K562 treated with DMSO at 1 percent for 24 hours (cell line): ENCODE results near the gene ZNF550. TPM values are rescaled to one million over a fixed set of nuclear protein-coding genes. Genes with fewer than 3 reads are reported as not detected.

Experiments
- total RNA-seq: library from RNA; unstranded; fragments of 300-600 nt; gene quantifications from 2 replicates; pipeline ENCODE4 v1.2.3, GENCODE V29; 2022; ENCODE audit warnings: low read depth; ENCODE audit not compliant: insufficient read depth

ZNF550 gene
- 1.4 and 2.1 TPM in 2 replicates for total RNA-seq

DNA sequence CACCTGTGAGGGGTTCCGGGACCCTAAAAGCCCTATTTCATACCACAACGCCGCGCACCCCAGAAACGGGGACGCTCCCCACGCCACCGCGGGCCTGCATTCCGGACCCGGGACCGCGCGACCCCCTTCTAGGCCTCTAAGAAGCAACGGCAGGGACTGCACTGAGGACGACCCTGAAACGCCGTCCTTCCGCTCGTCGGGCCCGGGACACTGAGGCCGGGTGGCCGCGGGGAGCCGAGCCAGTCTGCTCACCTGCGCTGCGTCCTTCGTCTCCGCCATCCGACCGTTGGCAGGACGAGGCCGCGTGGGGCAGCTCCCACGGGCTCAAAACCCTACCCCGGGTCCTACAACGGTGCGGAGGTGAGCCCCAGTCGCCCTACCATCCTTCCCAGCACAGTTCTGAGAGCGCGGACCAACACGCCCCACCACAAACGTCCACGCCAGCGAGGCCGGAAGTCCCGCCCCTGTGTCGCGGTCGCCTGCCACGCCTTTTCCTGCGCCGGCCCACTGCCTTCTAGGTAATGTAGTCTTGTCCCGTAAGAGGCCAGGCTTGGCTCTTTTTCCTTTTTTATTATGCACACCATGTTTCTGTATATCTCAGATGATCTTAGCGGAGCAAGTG is at the start of gene ZNF550:
Gene ZNF550 (minus strand): TSS at position 460 of the 622 bp plus-strand sequence. CDS start 181 bp downstream, at position 279.

DNA sequence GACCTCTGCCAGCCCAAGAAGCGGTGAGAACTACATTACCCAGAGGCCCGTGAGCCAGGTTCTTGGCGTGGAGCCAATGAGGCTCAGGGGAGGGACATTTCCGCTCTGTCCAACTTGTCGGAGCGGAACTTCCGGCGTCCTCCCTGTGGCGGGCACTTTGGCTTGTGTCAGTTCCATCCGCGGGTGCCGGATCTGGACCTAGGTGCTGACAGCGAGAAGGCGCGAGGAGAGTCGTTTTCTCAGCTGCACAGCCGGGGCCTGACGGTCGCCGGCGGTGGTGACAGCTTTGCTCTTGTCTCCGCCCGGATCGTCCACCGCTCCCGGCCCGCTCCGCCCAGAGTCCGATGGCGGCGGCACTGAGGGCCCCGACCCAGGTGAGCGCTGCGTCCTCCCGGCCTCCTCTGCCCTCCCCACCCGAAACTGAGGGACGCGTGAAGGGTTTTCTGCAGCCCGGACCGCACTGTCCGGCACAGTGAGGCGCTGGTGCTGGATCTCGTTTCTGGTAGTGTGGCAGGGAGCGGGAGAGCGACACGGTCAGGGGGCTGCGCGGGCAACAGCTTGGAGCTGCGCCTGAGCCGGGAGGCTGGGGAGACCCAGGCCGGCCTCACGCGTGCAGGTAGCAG is 40.2 kb upstream of the ZNF550 start, which contains the start of gene ZNF530:
Gene ZNF530 (plus strand): TSS at position 125 of the 623 bp plus-strand sequence. CDS start 4,461 bp downstream, outside the sequence.

DNA sequence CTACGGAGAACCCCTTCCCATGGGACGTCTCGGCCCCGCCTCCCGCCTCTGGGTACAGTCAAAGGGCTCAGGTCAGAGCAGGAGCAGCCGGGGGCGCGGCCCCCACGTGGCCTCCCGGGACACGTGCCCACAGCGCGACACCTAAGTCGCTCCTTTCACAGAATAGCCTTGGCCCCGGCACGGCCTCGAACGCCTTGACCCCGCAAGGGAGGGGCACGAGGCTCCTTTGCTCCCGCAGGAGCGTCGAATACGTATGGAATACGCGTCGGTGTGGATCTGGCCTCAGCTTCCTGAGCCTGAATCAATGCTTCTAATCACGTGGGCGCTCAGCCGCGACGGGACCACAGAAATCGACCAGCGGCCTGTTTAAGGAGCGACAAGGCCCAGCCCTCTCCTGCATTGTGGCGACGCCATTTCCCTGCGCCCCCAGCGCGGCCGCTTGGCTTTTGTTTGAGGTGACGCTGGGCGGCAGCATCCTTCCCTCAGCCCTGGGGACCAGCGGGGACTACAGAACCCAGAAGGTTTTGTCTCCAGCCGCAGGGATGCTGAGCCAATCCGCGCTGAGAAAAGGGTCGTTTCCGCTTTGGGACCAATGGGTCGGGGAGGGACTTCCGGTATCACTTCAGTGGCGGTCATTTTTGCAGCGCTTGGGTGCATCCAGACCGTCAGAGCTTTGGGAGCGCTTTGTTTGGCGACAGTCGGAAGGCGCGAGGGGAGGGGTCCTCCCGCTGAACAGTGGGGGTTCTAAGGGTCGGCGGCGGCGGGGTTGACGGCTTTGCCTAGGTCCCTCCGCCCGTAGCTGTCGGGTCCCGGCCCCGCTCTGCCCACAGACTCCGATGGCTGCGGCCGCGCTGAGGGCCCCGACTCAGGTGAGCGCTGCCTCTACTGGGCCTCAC is 24.1 kb upstream of the ZNF550 start, which contains the start of gene ZIK1:
Gene ZIK1 (plus strand): TSS at position 625 of the 896 bp plus-strand sequence. CDS start 212 bp downstream, at position 837.

DNA sequence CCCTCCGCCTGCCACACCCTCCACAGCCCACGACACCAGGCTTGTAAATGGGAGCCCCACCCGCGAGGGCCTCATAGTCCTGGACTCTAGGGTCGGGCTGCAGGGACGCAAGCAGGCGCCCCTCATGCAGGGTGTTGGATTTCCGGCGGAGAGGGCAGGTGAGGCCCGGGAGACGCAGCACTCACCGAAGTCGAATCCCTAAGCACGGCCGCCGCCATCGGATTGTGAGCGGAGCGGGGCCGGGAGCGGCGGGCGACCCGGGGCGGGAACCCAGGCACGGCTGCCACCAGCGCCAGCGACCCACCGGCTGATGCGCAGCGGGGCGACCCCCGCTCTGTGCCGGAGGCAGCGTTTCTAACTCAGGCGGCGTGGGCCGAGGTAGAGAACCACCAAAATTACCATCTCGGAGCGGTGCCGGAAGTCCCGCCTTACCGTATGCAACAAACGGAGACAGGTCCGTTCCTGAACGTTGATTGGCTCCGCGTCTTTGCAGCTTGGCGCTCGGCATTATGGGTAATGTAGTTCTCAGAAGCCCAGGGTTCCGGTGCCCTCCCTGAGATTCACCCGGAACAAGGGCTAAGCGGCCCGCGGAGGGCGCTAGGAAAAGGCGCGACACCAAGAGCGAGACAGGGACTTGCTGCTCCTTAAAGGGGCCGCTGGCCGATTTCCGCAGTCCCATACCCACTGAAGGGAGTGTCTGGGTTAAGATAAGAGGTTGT is 19.0 kb upstream of the ZNF550 start, which contains the start of gene ZNF416:
Gene ZNF416 (minus strand): TSS at position 425 of the 719 bp plus-strand sequence. CDS start 207 bp downstream, at position 218.

DNA sequence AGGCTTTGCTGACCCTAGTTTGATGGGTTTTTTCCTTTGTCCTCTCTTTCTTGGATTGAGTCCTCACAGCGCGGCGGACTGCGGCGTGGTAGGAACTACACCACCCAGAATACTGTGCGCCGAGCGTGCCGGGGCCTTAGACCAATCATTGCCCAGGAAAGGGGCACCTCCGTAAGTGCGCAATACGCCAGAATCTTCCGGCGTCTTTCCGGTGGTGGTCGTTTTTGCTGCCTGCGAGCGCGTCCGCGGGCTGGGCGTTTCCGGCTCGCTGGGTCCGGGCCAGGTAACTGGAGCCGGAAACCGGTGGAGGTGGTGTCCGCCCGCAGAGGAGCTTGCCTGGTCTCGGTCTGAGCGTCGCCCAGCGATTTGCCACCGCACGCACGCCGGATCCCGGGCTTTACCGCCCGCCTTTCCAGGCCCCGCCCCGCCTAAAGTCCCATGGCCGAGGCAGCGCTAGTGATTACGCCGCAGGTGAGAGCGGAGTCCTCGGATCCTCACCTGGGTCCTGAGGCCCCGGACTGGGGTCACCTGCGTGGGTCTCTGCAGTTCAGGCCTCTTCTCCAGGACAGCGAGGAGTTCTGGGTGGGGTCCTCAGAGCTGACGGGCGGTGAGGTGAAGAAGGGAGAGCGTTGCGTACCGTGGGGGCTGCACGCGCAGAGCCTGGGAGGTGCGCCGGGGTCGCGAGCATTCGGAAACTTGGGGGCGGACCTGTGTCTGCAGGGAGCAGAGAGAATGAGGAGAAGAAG is 32.4 kb downstream of the ZNF550 start, which contains the start of gene ZNF549:
Gene ZNF549 (plus strand): TSS at position 221 of the 746 bp plus-strand sequence. CDS start 218 bp downstream, at position 439.

DNA sequence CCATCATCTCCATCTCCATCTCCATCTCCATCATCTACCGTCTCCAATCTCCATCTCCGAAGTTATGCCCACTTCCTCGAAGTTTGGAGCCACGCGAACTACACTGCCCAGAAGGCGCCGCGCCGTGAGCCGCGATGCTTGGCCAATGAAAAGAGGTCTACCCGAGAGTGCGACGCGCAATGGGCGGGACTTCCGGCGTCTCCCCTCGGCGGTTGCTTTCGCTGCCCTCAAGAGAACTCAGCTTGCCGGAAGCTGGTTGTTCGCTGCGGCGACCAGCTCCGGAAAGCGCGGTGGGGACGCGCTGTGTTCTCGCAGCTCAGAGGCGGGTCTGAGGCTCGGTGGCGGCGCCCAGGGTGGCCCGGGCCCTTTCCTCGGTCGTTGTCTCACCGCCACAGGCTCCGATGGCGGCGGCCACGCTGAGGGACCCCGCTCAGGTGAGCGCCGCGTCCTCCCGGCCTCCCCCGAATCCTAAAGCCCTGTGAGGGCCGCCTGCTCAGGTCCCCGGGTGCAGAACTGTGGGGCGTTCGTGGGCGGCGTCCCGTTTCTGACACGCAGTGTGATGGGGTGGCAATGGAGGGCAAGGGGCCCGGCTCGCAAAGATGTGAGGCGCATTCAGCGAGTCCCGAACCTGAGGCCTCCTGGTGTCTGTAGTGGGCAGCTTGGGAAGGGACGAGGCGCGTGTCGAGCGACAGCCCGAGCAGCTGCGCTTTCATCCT is 59.8 kb downstream of the ZNF550 start, which contains the start of gene ZNF773:
Gene ZNF773 (plus strand): TSS at position 259 of the 716 bp plus-strand sequence. CDS start 143 bp downstream, at position 402.

DNA sequence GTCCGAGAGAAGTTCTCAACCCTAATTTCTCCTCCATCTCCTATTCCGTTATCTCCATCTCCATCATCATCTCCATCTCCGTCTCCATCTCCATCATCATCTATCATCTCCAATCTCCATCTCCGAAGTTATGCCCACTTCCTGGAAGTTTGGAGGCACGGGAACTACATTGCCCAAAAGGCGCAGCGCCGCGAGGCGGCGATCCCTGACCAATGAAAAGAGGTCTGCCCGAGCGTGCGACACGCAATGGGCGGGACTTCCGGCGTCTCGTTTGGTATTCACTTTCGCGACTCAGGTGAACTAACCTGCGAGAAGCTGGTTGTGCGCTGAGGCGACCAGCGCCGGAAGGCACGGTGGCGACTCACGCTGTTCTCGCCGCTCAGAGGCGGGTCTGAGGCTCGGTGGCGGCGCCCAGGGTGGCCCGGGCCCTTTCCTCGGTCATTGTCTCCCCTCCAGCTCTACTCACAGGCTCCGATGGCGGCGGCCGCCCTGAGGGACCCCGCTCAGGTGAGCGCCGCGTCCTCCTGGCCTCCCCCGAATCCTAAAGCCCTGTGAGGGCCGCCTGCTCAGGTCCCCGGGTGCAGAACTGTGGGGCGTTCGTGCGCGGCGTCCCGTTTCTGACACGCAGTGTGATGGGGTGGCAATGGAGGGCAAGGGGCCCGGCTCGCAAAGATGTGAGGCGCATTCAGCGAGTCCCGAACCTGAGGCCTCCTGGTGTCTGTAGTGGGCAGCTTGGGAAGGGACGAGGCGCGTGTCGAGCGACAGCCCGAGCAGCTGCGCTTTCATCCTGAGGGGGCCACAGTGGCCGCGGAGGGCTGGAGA is 72.0 kb downstream of the ZNF550 start, which contains the start of gene ZNF419:
Gene ZNF419 (plus strand): TSS at position 274 of the 822 bp plus-strand sequence. CDS start 201 bp downstream, at position 475.

Other genes with a start within 250 kb of the ZNF550 start
- gene ZNF543, start 239.4 kb downstream of the ZNF550 start, total RNA-seq: 1.2 and 1.3 TPM in 2 replicates
- gene ZNF304, start 208.6 kb downstream of the ZNF550 start, total RNA-seq: 3.1 and 3.2 TPM in 2 replicates
- gene TRAPPC2B, start 196.3 kb downstream of the ZNF550 start, total RNA-seq: 4.4 and 4.8 TPM in 2 replicates
- gene ZNF547, start 196.3 kb downstream of the ZNF550 start, total RNA-seq: 0.42 TPM in 1 of 2 replicates, not detected in the other
- 3.2 and 3.4 TPM in 2 replicates for gene ZNF548, start 170.0 kb downstream of the ZNF550 start, total RNA-seq
- gene ZNF17, start 148.7 kb downstream of the ZNF550 start, total RNA-seq: 2.0 and 2.2 TPM in 2 replicates
- 8.3 and 8.7 TPM in 2 replicates for gene ZNF749, start 124.5 kb downstream of the ZNF550 start, total RNA-seq
- not detected in 2 replicates for gene VN1R1, start 102.7 kb downstream of the ZNF550 start, total RNA-seq
- gene ZNF772, start 82.3 kb downstream of the ZNF550 start, total RNA-seq: 0.54 and 0.86 TPM in 2 replicates
- 0.81 and 2.7 TPM in 2 replicates for gene ZNF419, start 72.1 kb downstream of the ZNF550 start, total RNA-seq
- gene ZNF773, start 59.9 kb downstream of the ZNF550 start, total RNA-seq: 0.30 TPM in 1 of 2 replicates, not detected in the other
- gene ZNF549, start 32.5 kb downstream of the ZNF550 start, total RNA-seq: 0.45 and 0.85 TPM in 2 replicates
- 0.96 and 2.2 TPM in 2 replicates for gene ZNF416, start 19.0 kb upstream of the ZNF550 start, total RNA-seq
- gene ZIK1, start 24.3 kb upstream of the ZNF550 start, total RNA-seq: 0.41 and 0.73 TPM in 2 replicates
- gene ZNF530, start 40.0 kb upstream of the ZNF550 start, total RNA-seq: 3.5 and 10.0 TPM in 2 replicates
- gene ZNF134, start 54.4 kb upstream of the ZNF550 start, total RNA-seq: 6.7 and 7.0 TPM in 2 replicates
- gene ZNF211, start 73.3 kb upstream of the ZNF550 start, total RNA-seq: 7.8 and 9.8 TPM in 2 replicates
- not detected in 2 replicates for gene ZSCAN4, start 109.1 kb upstream of the ZNF550 start, total RNA-seq
- gene ZNF551, start 122.1 kb upstream of the ZNF550 start, total RNA-seq: 2.8 and 3.5 TPM in 2 replicates
- gene ZNF154, start 149.3 kb upstream of the ZNF550 start, total RNA-seq: not detected in 2 replicates
- gene ZNF671, start 167.8 kb upstream of the ZNF550 start, total RNA-seq: 1.8 and 2.9 TPM in 2 replicates
- 7.1 and 8.3 TPM in 2 replicates for gene ZNF776, start 187.0 kb upstream of the ZNF550 start, total RNA-seq
- 2.1 and 5.2 TPM in 2 replicates for gene ZNF586, start 209.8 kb upstream of the ZNF550 start, total RNA-seq